ENCODE results near the gene DNAJC21. TPM values are rescaled to one million over a fixed set of nuclear protein-coding genes. Genes with fewer than 3 reads are reported as not detected.
A peak's percentile ranks its signal among the peaks of the same experiment; 100 is the strongest.

DNAJC21 gene
- total RNA-seq (10 to 100 TPM; 43.9 to 66.4 (median 49.6) TPM), polyA plus RNA-seq (10 to 100 TPM; 17.3 to 19.6 TPM), total RNA-seq (104 reads per million, percentile 85 among the genes with 10 or more reads in this experiment)

DNA sequence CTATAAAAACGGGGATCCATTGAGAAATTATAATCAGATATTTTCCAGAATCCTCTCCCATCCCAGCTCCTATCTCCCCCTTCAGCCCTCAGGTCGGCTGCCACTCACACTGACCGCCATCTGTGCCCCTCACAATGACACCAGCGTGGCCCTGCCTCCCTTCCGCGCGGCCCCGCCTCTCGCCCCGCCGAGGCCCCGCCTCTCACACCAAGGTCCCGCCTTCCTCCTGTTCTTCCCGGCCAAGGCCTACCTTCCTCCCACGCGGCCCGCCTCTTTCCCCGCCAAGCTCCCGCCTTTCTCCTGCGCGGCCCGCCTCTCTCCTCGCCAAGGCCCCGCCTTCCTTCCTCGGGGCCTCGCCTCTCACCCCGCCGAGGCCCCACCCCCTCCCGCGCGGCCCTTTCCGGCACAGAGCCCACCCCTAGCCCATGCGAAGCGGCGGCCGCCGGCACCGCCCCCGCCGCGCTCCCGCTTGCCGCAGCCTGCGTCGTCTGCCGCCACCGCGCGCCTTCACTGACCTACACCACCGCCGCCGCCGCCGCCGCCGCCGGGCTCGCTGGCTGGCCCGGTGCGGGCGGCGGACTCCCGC, at the start of gene DNAJC21:
Gene DNAJC21, plus strand, starts transcription at position 426 of the 586 bp plus-strand sequence. CDS start 261 bp downstream, outside the sequence.
- no peaks in the 10 kb centered on the region for H3K27me3 Mint-ChIP-seq
- H3K36me3 Mint-ChIP-seq, result peaks cover 0 to 23% (median 9%) of the 10 kb centered on the region in 5 donors
- Histone ChIP-seq H3K4me1 (ENCODE audit: control insufficient read depth in 2 of 2, insufficient read depth in 2 of 2, low read length in 2 of 2) (peaks cover 15 to 18% of the 10 kb centered on the region in 2 donors), H3K27ac (ENCODE audit: low read depth, low read length) (peak within 1 kb of the TSS; percentile 93), H3K27me3 (ENCODE audit: control insufficient read depth in 2 of 2, insufficient read depth in 2 of 2, low read length in 2 of 2) (no peaks in the 10 kb centered on the region), H3K36me3 (ENCODE audit: control insufficient read depth in 2 of 3, insufficient read depth in 3 of 3, low read length in 3 of 3) (peaks cover 0 to 22% (median 20%) of the 10 kb centered on the region in 3 experiments), H3K9me3 (ENCODE audit: control insufficient read depth in 2 of 3, low read length in 3 of 3) (no peaks in the 10 kb centered on the region), H3K4me3 (ENCODE audit: low read length) (peak within 1 kb of the TSS; percentile 75)
- no peaks in the 10 kb centered on the region for H3K9me3 Mint-ChIP-seq
- peak within 1 kb of the TSS; percentile 94 to 99 (median 96) for H3K4me3 Mint-ChIP-seq
- ChIA-PET CTCF (interaction anchor here (1.1 to 1.6 kb wide), 2 partner anchors 13 to 689 kb away, joined by 3 to 19 read pairs; partner anchors contain the start of genes BRIX1 and RAD1), POLR2A (interaction anchor here (0.5 to 3.8 kb wide), 10 partner anchors 10 to 1313 kb away, joined by 3 to 91 read pairs (median 4); partner anchors contain the start of genes AMACR, BRIX1, NADK2 and RAD1)
- ATAC-seq (peak; percentile 93), DNase-seq (peak; percentile 93 to 99 (median 97))
- H3K27ac Mint-ChIP-seq, result peak within 1 kb of the TSS; percentile 86 to 98 (median 94)
- intact Hi-C loops (cut with micrococcal nuclease), result loop anchor here (1.0 to 10.0 kb wide), 11 partner anchors 14 to 1948 kb away; partner anchors contain the start of genes BRIX1 (in 2 of the 2), LMBRD2 (in 2 of the 2), NIPBL (in 2 of the 2) and RAD1 (in 2 of the 2)
- peaks cover 19 to 44% (median 36%) of the 10 kb centered on the region in 7 donors for H3K4me1 Mint-ChIP-seq

DNA sequence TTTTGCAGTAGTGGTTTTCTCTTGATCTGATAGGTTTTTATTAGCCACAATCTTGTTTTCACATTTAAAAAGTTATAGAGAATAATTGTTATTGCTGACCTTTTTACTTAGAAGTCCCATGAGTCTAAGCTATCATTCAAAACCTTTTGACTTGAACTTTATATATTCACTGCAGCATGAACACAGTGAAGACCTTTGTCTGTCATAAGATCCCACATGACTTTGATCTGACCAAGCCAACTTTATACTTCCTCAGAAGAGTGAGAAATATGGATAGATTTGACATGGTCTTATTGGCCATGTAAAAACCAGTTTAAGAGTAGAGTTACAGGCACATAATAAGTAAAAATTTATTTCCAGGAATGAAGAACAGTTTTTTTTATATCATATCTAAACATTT, 48.1 kb upstream of the DNAJC21 start:
- H3K4me3 ChIP-seq (ENCODE audit: low read length), result no peak overlapping the region
- H3K27me3 Mint-ChIP-seq, result peaks cover 4 to 22% (median 11%) of the 10 kb centered on the region in 5 donors
- no peak overlapping the region for H3K4me3 Mint-ChIP-seq
- H3K27me3 ChIP-seq (ENCODE audit: control insufficient read depth in 2 of 2, insufficient read depth in 2 of 2, low read length in 2 of 2), result no peaks in the 10 kb centered on the region
- H3K36me3 ChIP-seq (ENCODE audit: control insufficient read depth in 2 of 3, insufficient read depth in 3 of 3, low read length in 3 of 3), result no peaks in the 10 kb centered on the region
- H3K4me1 Mint-ChIP-seq, result no peaks in the 10 kb centered on the region
- peaks cover 0 to 11% (median 2%) of the 10 kb centered on the region in 11 donors for H3K9me3 Mint-ChIP-seq
- no peaks in the 10 kb centered on the region for H3K9me3 ChIP-seq (ENCODE audit: control insufficient read depth in 2 of 3, low read length in 3 of 3)
- POLR2A ChIA-PET, result no interaction called here
- ATAC-seq (no peak), DNase-seq (no peak)
- no peaks in the 10 kb centered on the region for H3K4me1 ChIP-seq (ENCODE audit: control insufficient read depth in 2 of 2, insufficient read depth in 2 of 2, low read length in 2 of 2)
- no peak overlapping the region for H3K27ac Mint-ChIP-seq
- H3K27ac ChIP-seq (ENCODE audit: low read depth, low read length), result no peak overlapping the region
- CTCF ChIA-PET, result no interaction called here
- intact Hi-C loops (cut with micrococcal nuclease), result no loop called here
- H3K36me3 Mint-ChIP-seq, result peaks cover 0 to 5% (median 0%) of the 10 kb centered on the region in 5 donors

DNA sequence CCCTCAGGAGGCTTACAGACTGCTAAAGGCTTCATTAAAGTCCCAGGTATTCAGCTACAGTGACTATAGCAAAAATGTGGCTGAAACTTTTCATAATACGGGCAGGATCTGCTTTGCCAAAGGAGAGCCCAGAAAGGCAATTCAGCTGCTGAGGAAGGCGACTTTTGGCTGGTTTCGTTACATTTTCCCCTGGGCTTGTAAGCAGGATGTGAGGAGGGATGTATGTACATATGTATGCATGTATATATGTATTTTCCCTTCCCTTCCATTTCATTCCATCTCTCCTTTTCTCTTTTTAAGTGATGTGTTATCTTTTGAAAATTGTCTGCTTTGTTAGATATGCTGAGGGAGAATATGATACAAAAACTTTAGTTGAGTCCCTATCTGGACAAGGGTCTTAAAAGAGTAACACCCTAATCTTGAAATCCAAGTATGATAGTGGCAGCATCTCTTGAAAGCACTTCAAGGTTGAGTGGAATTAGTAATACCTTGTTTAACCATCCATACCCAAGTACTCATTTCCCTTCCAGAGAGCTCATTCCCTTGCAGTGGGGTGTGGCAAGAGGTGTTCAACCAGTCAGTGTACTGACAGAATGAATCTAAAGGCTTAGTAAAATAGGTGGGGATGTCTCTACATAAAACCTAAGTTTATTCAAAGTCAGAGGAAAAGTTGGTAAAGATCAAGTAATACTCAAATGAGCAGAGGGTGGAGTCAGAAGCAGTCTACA, 42.8 kb upstream of the DNAJC21 start:
- Mint-ChIP-seq H3K27ac (no peak overlapping the region), H3K9me3 (no peaks in the 10 kb centered on the region), H3K27me3 (peaks cover 4 to 19% (median 10%) of the 10 kb centered on the region in 5 donors), H3K36me3 (no peaks in the 10 kb centered on the region), H3K4me1 (no peaks in the 10 kb centered on the region), H3K4me3 (no peak overlapping the region)
- POLR2A ChIA-PET, result no interaction called here
- H3K4me3 ChIP-seq (ENCODE audit: low read length), result no peak overlapping the region
- CTCF ChIA-PET, result interaction anchor here (1.0 kb wide), 1 partner anchor 363 kb away, joined by 3 read pairs; no protein-coding TSS in a partner anchor
- DNase-seq (no peak), ATAC-seq (no peak)
- no peak overlapping the region for H3K27ac ChIP-seq (ENCODE audit: low read depth, low read length)
- H3K4me1 ChIP-seq (ENCODE audit: control insufficient read depth in 2 of 2, insufficient read depth in 2 of 2, low read length in 2 of 2), result no peaks in the 10 kb centered on the region
- H3K9me3 ChIP-seq (ENCODE audit: control insufficient read depth in 2 of 3, low read length in 3 of 3), result no peaks in the 10 kb centered on the region
- intact Hi-C loops (cut with micrococcal nuclease), result no loop called here
- no peaks in the 10 kb centered on the region for H3K27me3 ChIP-seq (ENCODE audit: control insufficient read depth in 2 of 2, insufficient read depth in 2 of 2, low read length in 2 of 2)
- no peaks in the 10 kb centered on the region for H3K36me3 ChIP-seq (ENCODE audit: control insufficient read depth in 2 of 3, insufficient read depth in 3 of 3, low read length in 3 of 3)

DNA sequence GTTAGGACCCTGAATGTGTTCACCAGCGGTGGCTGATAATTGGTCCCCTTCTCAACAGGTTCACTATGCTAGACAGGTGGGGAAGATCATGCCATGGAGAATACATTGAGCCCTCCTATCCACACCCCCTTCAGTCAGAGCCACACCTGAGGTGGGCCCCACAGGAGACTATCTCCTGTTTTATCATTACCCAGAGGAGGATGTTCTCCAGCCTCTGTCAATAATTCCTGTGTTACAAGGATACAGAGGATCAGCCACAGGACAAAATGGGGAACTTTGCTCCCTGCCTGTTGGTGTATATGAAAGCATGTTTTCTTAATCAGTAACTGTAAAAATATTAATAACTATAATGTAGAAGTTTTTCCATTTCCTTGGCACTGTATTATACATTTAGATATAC, 40.0 kb upstream of the DNAJC21 start:
- ATAC-seq (no peak), DNase-seq (no peak)
- Mint-ChIP-seq H3K4me1 (no peaks in the 10 kb centered on the region), H3K9me3 (no peaks in the 10 kb centered on the region), H3K27ac (no peak overlapping the region), H3K27me3 (peaks cover 0 to 4% (median 0%) of the 10 kb centered on the region in 5 donors), H3K4me3 (no peak overlapping the region), H3K36me3 (no peaks in the 10 kb centered on the region)
- Histone ChIP-seq H3K4me1 (ENCODE audit: control insufficient read depth in 2 of 2, insufficient read depth in 2 of 2, low read length in 2 of 2) (no peaks in the 10 kb centered on the region), H3K27ac (ENCODE audit: low read depth, low read length) (no peak overlapping the region), H3K36me3 (ENCODE audit: control insufficient read depth in 2 of 3, insufficient read depth in 3 of 3, low read length in 3 of 3) (no peaks in the 10 kb centered on the region), H3K4me3 (ENCODE audit: low read length) (no peak overlapping the region), H3K9me3 (ENCODE audit: control insufficient read depth in 2 of 3, low read length in 3 of 3) (no peaks in the 10 kb centered on the region), H3K27me3 (ENCODE audit: control insufficient read depth in 2 of 2, insufficient read depth in 2 of 2, low read length in 2 of 2) (no peaks in the 10 kb centered on the region)
- intact Hi-C loops (cut with micrococcal nuclease), result no loop called here
- ChIA-PET POLR2A (no interaction called here), CTCF (interaction anchor here (0.8 kb wide), 1 partner anchor 9 kb away, joined by 3 read pairs; no protein-coding TSS in a partner anchor)

DNA sequence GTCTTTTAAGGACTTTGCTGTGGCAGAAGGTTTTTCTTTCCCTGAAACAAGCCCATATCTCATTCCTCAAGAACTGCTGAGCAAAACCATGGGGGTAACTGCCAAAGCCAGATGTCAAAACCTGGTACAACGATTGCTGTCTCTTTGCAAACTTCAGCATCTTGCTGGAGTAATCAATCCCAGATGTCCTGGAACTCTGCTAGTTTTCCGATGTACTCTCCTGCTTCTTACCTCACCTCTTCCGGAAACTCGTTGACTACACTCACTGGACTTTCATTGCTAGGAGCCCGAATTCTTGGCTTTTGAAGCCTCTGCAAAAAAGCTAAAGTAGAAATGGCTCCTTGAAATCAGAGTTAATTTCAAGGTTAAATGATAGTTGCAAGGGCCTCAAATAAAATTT, 37.4 kb upstream of the DNAJC21 start:
- Histone ChIP-seq H3K4me3 (ENCODE audit: low read length) (no peak overlapping the region), H3K27me3 (ENCODE audit: control insufficient read depth in 2 of 2, insufficient read depth in 2 of 2, low read length in 2 of 2) (no peaks in the 10 kb centered on the region), H3K9me3 (ENCODE audit: control insufficient read depth in 2 of 3, low read length in 3 of 3) (no peaks in the 10 kb centered on the region), H3K4me1 (ENCODE audit: control insufficient read depth in 2 of 2, insufficient read depth in 2 of 2, low read length in 2 of 2) (no peaks in the 10 kb centered on the region), H3K27ac (ENCODE audit: low read depth, low read length) (no peak overlapping the region), H3K36me3 (ENCODE audit: control insufficient read depth in 2 of 3, insufficient read depth in 3 of 3, low read length in 3 of 3) (no peaks in the 10 kb centered on the region)
- DNase-seq (no peak), ATAC-seq (no peak)
- POLR2A ChIA-PET, result no interaction called here
- Mint-ChIP-seq H3K9me3 (no peaks in the 10 kb centered on the region), H3K36me3 (peaks cover 0 to 12% (median 0%) of the 10 kb centered on the region in 5 donors), H3K27ac (no peak overlapping the region), H3K27me3 (no peaks in the 10 kb centered on the region), H3K4me3 (no peak overlapping the region), H3K4me1 (no peaks in the 10 kb centered on the region)
- intact Hi-C loops (cut with micrococcal nuclease), result loop anchor here (10.0 kb wide), 1 partner anchor 237 kb away; the partner anchor contains the start of gene RAI14 (in 2 of the 2)
- CTCF ChIA-PET, result interaction anchor here (1.8 kb wide), 1 partner anchor 369 kb away, joined by 9 read pairs; no protein-coding TSS in a partner anchor

DNA sequence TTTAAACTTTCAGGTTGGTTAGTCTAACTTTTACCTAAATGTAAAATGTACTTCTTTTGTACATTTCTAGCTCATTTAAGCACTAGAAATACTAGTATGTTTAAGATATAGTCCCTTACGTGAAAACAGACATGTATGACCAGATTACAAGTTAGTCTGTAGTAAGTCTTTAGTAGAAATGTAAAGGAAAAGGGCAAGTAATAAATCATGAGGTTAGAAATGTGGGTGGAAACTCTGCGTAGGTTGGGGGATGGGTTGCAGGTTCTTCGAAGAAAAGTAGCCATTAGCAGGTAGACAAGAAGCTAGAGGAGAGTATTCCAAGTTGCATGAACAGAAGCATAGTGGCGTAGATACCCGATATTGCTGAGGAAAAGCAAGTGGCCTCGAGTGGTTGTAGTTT, 36.9 kb upstream of the DNAJC21 start:
- CTCF ChIA-PET, result interaction anchor here (1.8 kb wide), 1 partner anchor 369 kb away, joined by 9 read pairs; no protein-coding TSS in a partner anchor

More for the DNA sequence above, 36.9 kb upstream of the DNAJC21 start:
- intact Hi-C loops (cut with micrococcal nuclease), result loop anchor here (10.0 kb wide), 1 partner anchor 238 kb away; the partner anchor contains the start of gene RAI14 (in 2 of the 2)
- no peak overlapping the region for H3K27ac ChIP-seq (ENCODE audit: low read depth, low read length)
- no peak for ATAC-seq
- Mint-ChIP-seq H3K36me3 (peaks cover 0 to 12% (median 0%) of the 10 kb centered on the region in 5 donors), H3K9me3 (no peaks in the 10 kb centered on the region), H3K4me1 (no peaks in the 10 kb centered on the region), H3K4me3 (no peak overlapping the region), H3K27me3 (no peaks in the 10 kb centered on the region), H3K27ac (no peak overlapping the region)
- no peak for DNase-seq
- no peaks in the 10 kb centered on the region for H3K36me3 ChIP-seq (ENCODE audit: control insufficient read depth in 2 of 3, insufficient read depth in 3 of 3, low read length in 3 of 3)
- H3K4me3 ChIP-seq (ENCODE audit: low read length), result no peak overlapping the region
- POLR2A ChIA-PET, result no interaction called here
- no peaks in the 10 kb centered on the region for H3K9me3 ChIP-seq (ENCODE audit: control insufficient read depth in 2 of 3, low read length in 3 of 3)
- H3K4me1 ChIP-seq (ENCODE audit: control insufficient read depth in 2 of 2, insufficient read depth in 2 of 2, low read length in 2 of 2), result no peaks in the 10 kb centered on the region
- H3K27me3 ChIP-seq (ENCODE audit: control insufficient read depth in 2 of 2, insufficient read depth in 2 of 2, low read length in 2 of 2), result no peaks in the 10 kb centered on the region

Measured in naive thymus-derived CD4-positive, alpha-beta T cell (primary cell).